ENCODE results near the gene OSBPL8.
A peak's percentile ranks its signal among the peaks of the same experiment; 100 is the strongest.

OSBPL8 gene, protein sequence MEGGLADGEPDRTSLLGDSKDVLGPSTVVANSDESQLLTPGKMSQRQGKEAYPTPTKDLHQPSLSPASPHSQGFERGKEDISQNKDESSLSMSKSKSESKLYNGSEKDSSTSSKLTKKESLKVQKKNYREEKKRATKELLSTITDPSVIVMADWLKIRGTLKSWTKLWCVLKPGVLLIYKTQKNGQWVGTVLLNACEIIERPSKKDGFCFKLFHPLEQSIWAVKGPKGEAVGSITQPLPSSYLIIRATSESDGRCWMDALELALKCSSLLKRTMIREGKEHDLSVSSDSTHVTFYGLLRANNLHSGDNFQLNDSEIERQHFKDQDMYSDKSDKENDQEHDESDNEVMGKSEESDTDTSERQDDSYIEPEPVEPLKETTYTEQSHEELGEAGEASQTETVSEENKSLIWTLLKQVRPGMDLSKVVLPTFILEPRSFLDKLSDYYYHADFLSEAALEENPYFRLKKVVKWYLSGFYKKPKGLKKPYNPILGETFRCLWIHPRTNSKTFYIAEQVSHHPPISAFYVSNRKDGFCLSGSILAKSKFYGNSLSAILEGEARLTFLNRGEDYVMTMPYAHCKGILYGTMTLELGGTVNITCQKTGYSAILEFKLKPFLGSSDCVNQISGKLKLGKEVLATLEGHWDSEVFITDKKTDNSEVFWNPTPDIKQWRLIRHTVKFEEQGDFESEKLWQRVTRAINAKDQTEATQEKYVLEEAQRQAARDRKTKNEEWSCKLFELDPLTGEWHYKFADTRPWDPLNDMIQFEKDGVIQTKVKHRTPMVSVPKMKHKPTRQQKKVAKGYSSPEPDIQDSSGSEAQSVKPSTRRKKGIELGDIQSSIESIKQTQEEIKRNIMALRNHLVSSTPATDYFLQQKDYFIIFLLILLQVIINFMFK

DNA sequence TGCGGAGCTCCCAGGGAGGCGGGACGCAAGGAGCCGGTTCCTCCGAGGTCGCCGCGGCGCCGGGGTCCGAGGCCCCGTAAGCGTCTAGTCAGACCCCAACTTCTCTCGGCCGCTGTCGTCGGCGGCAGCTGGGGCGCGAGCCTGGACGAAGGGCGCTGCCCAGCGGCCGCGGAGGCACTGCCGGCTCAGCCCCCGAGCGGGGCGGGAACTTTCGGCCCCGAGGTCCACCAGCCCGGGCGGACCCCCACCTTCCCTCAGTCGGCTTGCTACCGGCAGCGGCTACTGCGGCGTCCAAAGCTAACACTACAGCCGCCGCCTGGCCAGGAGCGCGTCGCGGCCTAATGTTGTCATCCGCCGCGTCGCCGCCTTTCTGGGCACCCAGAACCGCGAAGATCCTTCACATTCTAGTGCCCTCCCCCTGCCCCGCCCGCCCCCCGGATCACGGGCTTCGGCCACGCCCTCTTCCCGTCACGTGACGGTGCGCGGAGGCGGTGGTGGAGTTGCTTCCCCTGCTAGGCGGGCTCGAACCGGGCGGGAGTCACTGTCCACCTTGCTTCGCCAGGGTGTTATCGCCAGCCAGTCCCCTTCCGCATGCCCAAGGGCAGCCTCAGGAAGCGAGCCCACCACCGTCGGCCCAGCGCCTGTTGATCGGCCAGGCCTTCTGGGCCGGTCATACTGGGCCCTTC lies at the start of gene OSBPL8:
OSBPL8 (minus strand) TSS at position 372 of the 686 bp plus-strand sequence. CDS start 72,220 bp downstream, outside the sequence.
- DNase-seq, result peak; percentile 93

DNA sequence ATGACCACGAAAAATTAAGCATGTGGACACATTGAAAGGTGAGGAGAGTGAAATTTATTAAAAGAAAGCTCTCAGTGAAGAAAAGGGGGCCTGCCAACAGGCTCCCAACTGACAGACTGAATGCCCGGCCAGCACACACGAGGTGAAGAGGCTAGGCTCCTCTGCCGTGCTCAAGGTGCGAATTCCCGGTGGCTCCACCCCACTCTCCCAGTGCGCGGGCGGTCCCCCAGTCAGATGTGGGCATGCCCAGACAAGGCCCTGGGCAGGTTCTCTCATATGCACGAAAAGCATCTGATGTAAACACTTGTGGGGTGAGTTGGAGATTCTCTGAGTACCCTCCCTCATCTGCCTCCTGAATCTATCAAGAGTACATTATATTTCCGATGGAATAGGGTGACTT lies 48.5 kb upstream of the OSBPL8 start:
- no peak for DNase-seq

DNA sequence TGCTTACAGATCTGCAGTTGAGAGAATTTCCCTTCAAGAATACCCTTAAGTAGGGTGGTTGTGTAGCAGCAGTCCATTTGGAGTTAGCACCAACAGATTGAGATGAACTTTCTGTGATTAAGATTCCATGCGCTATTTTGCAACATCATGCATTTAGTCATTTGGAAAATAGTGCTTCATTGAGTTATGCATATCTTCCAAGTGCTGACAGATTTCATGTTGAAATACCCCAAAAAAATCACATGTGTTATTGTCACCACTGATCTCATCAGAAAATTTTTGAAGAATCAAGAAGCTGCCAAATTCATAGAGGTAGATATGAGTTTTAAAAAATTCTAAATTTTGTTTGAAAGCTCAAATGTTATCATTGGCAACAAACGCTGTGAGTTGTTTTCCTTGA lies 35.5 kb upstream of the OSBPL8 start:
- DNase-seq, result peak; percentile 39

DNA sequence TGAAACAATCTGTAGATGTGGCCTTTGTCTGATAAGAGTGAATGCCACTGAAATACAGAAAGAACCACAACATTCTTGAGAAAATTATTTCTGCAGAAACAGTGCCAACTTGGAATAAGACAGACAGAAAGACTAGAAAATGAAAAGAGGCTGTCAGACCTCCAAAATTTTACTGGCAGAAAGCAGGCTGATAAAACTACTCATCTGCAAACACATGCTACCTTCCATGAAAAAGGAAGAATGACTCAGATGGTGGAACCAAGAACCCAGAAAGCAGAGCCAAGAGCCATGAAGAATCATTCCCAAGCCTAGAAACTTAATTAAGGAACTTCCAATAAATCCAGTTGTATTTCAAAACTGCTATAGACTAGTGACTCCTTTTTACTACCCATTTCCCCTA lies 31.9 kb upstream of the OSBPL8 start:
- peak; percentile 55 for DNase-seq

DNA sequence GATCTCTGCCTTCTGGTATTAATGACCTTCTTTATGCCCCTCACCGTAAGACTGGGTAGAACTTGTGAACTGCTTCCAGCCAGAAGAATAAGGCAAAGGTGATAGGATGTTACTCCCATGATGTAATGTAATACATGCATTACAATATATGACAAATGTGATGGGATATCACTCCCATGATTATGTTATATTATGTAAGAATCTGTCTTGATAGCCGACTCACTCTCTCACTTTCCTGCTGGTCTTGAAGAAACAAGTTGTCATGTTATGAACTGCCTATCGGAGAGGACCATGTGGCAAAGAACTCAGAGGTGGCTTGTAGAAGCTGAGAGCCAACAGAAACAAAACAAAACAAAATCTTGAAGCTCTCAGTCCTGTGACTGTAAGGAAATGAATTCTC lies 30.6 kb upstream of the OSBPL8 start:
- DNase-seq, result no peak

DNA sequence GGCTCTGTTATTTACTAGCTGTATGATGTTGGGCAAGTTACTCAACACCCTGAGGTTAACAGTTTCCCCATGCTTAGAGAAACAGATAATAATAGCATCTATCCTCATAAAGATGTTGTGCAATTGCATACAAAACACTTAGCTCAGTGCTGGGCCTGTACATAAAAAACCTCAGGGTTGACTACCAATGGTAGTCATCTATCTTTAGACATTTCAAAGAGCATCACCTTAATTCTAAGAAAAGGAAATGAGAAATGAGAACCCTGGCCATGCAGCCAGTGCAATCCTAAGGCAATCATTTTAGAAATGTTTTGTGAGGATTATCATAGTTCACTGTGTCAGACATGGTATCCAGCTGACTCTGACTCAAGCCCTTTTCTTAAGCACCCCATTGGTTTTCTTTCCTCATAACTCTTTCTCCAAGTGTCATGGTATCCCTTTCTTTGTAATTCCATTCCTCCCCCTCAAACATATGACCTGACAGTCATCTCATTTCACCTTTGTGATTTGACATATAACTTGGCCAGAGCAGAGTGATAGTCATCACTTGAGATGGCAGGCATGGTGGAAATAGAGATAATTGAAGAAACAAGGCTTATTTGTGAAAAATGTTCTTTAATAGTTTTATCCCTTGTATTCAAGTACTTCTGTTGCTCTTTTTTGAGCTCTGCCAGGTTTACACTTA lies 29.5 kb upstream of the OSBPL8 start:
- DNase-seq, result peak; percentile 76

DNA sequence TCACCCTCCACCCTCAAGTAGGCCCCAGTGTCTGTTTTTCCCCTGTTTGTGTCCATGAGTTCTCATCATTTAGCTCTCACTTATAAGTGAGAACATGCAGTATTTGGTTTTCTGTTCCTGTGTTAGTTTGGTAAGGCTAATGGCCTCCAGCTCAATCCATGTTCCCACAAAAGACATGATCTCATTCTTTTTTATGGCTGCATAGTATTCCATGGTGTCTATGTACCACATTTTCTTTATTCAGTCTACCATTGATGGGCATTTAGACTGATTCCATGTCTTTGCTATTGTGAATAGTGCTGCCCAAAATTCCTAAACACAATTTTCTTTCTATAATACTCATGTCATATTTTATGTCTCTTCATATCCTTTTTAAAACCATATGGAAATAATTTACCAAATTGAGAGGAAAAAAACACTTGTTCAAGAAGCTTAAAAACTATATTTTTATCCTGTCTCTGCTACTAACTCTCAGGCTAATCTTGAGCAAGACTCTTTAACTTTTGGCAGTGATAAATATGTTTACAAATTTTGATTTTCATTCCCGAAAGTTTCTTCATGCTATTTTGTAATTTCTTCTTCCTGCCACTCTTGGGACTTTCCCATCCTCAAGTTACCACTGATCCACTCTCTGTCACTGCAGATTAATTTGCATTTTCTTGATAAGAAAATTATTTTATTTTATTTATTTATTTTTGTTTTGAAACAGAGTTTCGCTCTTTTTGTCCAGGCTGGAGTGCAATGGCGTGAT lies 28.0 kb upstream of the OSBPL8 start:
- peak; percentile 2 for DNase-seq

DNA sequence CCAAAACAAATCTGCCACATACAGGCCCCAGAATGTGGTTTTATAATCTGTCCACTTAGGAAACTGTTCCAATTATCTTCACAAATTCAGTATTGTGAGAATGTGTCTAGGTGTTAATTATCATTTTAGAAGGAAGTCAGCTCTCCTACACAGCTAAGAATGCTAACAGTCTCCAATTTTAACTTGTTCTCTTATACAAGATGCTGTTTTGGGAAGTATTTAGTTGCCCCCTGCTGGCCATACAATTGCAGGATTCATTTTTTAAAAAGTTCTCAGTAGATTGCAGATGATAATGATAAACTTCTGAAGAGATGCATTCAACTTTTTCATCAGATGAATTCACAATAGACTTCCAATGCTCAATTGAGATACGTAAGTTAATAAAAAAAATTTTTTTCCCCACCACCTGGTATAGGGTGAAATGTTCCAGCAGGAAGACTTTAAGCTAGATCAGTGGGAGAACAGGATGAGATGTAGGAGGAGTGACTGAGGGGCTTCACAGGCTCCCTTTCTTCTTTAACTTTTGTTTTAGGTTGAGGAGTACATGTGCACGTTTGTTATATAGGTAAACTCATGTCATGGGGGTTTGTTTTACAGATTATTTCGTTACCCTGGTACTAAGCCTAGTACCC lies 27.3 kb upstream of the OSBPL8 start:
- peak; percentile 45 for DNase-seq

DNA sequence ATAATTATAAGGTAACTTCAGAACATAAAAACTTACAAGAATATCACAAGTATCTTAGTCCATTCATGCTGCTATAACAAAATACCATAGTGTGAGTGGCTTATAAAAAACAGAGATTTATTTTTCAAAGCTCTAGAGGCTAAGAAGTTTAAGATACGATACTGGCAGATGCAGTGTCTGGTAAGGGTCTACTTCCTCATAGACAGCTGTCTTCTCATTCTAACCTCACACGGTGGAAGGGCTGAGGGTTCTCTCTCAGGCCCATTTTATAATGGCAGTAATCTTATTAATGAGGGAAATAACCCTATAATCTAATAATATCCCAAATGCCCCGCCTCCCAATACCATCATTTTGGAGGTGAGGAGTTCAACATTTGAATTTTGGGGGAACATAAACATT lies 23.7 kb upstream of the OSBPL8 start:
- no peak for DNase-seq

DNA sequence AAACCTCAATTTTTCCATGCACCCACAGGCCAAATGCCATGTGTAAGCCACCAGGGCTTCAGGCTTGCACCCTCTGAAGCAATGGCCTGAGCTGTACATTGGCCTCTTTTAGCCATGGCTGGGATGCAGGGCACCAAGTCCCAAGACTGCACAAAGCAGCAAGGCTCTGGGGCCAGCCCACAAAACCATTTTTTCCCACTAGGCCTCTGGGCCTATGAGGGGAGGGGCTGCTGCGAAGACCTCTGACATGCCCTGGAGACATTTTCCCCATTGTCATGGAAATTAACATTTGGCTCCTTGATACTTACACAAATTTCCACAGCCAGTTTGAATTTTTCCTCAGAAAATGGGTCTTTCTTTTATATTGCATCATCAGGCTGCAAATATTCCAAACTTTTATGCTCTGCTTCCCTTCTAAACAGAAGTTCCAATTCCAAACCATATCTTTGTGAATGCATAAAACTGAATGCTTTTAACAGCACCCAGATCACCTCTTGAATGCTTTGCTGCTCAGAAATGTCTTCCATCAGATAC lies 14.3 kb upstream of the OSBPL8 start:
- DNase-seq, result no peak

DNA sequence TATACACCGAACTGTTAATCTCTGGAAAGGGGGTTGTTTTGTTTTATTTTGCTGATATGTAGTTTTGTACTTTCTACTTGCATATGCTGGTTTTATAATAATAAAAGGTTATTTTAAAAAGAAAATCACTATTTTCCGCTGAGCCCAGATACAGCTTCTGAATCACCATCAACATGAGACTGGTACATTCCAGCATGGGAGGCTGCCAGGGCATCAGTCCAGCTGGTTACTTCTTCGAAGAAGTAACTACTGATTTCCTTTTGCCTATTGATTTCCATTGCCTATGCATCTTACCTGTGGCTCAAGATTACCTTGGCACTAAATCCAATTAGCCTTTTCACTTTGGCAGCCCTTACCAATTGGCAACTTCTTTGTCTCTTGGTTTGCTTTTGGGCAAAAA lies 11.7 kb upstream of the OSBPL8 start:
- no peak for DNase-seq

DNA sequence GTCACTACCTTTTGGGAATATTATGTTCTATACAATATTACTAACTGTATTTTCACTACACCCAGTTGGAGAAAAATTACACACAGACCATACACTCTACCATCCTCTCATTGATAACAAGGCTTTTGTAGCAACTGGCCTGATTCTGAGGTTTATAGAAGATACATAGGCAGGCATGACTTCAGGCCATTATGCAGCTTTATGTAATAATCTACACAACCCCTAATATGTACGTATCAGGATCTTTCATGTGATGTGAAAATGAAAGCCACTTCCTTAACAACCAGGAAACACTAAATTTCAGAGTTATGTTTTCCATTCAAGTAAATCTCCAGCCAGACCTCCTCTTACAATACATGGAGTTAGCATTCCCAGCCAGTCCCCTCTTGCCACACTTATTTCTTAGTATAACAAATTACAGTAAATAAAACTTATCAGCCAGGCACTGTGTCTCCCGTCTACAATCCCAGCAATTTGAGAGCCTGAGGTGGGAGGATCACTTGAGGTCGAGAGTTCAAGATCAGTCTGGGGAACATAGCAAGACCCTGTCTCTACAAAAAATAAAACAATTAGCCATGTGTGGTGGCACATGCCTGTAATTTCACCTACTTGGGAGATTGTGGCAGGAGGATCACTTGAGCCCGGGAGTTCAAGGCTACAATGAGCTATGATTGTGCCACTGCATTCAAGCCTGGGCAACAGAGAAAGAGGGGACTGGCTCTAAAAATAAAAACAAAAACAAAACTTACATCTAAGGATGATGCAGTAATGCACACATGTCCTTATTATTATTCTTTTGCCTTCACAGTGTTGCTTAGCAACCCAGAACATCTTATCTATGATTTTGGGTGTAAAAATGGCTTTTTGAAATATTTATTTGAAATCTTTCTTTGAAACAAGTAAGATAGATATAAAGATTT lies 10.4 kb upstream of the OSBPL8 start:
- no peak for DNase-seq

DNA sequence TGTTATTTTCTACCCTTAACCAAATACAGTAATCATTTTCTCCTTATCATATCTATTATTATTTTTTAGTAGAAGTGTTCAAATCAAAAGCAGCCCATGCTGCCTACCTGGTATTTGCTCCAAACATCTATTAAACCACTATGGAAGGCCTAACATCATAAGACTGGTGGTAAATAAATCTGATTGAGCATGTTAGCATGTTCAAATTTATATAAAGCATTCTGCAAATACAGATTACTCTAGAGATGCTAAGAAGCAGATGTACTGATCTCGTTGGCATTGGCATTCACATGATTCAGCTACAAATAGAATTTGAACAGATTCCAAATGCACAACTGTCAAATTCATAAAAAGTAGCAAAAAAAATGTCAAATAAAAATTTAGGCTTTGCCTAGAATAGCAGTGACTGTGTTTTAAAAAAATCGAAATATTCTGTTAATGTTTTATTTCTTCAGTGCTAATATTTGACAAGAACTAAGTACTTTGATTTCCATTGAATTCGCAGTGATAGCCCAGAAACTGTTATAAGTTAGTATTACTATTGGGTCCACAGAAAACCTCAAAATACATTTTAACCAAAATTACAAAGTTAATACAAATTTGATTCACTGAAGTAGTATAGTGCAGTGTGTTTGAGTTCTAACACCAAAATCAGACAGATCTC lies 9.4 kb upstream of the OSBPL8 start:
- no peak for DNase-seq

DNA sequence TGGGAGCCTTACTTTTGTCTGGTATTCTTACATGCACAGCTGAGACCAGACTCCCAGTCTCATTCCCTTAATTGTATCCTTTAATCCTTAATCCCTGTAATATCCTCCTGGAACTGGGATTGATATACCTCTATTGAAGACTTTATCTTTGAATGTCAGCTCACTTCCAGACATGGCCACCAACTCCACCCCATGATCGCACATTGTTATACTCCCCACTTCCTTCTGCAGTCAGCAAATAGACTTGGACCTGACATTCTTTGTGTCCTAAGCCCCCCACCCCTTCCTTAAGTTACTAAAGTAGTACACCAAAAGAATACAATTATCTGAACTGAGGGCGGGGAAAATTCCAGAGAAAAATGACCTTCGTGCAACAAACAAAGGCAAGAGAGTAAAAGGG lies 8.6 kb upstream of the OSBPL8 start:
- no peak for DNase-seq

DNA sequence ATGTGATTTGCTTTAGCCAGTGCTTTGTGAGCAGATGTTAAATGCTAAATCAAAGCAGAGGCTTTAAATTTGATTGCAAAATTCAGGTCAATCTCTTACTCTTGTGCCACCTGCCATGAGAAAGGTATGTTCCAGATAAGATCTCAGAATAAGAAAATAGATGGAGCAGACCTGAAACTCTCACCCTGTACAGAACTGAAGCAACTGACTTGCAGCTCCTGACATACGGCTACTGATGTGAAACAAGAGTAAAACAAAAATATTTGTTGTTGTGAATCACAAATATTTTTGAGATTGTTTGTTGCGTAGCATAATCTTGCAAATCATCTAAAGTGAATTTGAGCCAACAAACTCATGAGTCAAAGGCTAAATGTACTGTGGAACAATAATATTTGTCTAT lies 3.5 kb upstream of the OSBPL8 start:
- DNase-seq, result no peak

DNA sequence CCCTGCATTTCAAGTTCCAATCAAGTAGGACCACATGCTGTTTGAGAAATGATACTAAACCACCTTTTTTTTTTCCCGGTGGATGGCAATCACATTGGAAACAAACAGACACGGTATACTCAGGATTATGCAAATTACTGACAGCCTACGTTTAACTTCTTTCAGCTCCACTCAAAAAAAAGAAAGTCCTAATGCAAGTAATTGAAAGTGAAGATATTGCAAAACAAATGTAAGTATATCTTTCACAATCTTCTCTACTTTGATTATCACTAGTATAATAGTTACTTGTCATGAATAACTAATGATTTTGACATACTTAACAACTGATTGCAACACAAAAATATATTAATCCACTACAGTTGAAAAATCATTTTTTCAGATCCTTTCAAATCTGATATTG lies 2.6 kb upstream of the OSBPL8 start:
- DNase-seq, result no peak

DNA sequence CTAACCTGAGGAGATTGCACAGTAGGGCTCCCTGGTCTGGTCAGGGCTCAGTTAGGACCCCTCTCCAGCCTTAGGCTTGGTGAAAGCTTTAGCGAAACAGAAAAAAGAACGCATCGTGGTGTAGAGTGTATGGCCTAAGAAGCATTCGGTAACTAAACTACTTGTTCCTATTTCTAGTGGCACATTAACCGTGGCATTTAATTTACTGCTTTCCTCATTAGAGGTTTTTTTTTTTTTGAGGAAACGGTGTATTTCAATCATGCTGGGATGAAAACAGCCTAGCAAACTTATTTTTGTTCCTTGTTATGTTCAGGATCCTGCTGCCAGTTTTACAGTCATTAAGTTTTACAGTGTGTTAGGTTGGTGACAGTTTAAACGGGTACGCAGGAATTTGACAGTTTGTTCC lies 518 bp upstream of the OSBPL8 start:
- no peak for DNase-seq

DNA sequence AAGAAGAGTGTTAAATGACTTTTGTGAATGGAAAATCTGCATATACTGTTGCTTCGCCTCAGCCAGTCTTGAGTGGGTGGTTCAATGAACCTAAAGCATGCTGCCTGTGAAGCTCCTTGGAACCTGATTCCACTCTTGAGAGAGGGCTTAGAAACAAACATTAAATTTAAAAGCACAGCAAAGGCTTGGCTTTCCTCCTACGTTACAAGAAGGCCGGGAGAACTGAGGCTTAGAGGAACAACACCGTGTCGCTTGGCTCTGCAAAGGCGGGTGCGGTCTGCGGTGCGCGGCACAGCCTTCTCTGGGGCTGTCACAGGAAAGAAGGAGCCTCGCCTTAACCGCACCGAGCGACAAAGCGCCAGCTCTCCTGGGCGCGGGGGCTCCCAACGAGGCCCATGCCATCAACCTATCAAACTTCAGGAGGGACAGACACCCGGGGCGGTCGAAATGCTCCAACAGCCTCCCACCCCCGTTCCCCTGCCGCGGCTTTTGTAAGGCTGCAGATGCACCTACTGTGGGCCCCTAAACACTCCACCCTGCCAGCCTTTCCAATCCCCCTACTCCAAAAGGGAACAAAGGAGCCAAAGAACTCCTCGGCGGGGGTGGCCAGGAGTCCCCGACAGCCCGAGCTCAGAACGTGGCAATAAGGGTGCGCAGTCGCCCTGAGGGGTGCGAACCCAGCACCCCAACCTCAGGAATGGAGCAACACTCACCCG lies 729 bp downstream of the OSBPL8 start:
- peak; percentile 26 for DNase-seq

DNA sequence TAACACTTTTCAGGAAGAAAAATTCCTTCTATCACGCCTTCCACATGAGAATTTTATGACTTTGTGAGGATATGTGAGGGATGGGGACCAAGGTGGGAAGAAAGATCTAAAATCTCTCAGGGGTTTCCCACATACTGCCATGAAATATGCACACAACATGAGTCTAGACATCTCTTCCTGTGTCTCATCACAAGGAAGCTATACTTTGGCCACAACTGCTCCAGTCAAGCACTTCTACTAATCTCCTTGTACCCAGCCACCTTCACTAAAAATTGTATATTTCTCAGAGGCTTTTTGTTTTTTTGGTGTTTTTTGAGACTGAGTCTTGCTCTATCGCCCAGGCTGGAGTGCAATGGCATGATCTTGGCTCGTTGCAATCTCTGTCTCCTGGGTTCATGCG lies 3.2 kb downstream of the OSBPL8 start:
- no peak for DNase-seq
